HG03442 (cell line): ENCODE results near the gene KANSL1.

ENCODE experiments used
- ATAC-seq: cut with Tn5 transposase; IDR thresholded peaks from one replicate; pipeline ENCODE4 v1.9.1; 2021; ENCODE audit warnings: mild to moderate bottlenecking, moderate library complexity; ENCODE audit not compliant: unreplicated experiment

The KANSL1 gene

DNA sequence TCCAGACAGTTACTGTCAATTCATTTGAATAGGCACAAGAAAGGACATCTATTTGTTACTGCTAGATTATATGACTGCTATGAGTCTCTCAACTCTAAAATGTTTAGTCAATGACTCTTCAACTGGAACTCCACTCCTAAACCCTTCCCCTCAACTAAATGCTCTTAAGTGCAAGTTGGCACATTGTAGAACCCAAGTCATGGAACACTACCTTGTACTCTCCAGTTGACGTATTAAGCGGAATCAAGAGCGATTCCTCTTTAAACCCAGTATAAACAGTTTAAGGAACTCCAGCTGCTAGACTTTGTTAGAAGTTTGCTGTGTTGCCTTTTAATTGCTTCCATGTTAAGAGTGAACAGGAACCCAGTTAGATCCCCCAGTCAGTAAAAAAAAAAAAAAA, 149.6 kb downstream of the KANSL1 start:
- no peak for ATAC-seq

DNA sequence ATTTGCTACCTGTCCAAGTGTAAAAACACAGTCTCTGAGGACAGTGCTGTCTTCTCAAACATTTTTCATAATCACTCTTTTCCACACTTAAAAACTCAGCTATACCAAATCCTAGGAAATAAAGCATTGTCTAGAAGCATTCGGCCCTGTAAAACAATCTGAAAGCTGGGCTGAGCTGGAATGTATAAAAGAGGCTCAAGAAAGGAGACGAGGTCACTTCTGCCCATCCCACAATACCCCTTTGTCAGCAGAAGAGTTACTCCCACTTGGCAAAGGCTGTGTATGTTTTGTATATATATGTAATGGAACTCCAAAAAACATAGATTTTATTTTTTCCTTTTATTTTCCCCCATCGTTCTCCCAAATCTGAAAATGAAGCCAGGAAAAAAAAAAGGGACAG, 150.3 kb downstream of the KANSL1 start:
- no peak for ATAC-seq

DNA sequence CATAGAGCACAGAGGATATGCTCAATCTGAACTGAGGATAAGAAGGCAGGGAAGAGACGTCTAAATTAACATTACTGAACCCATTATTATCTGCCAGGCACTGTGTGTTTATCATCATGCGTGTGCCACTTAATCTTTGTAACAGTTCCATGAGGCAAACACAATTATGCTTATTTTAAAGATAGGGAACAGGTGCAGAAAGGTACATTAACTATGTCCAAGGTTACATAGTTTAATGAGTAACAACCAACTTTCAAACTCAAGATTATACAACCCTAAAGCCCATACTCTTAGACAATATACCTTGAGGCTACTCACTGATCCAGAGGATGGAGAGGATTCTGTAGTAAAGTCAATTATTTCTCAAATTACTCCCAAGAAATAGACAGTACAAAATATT, 151.0 kb downstream of the KANSL1 start:
- ATAC-seq: no peak

DNA sequence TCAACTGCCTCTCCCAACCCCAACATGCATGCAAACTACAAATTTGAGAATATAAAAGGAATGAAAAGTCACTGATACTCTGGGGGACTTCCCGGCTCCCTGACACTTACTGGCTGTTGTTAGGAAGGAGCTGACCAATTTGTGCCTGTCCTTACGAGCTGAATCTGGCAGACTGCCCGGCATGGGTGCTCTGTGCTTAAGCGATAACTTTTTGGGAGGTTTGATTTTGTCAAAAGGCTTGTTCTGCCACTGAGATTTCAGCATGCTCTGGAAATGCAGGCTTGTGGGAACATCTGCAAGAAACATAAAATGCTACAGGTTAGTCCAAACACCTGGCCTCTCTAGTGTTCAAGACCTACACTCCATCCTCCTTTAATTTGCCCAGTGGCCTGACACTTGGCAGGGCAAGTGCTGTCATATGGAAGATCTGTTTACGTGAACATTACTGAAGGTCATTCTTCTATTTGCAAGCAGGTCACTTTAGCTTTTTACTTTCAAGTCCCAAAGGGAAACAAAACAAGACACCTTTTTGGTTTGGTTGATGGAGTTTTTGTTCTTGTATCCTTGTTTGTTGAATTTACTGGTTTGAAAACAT, 153.5 kb downstream of the KANSL1 start:
- ATAC-seq: no peak

DNA sequence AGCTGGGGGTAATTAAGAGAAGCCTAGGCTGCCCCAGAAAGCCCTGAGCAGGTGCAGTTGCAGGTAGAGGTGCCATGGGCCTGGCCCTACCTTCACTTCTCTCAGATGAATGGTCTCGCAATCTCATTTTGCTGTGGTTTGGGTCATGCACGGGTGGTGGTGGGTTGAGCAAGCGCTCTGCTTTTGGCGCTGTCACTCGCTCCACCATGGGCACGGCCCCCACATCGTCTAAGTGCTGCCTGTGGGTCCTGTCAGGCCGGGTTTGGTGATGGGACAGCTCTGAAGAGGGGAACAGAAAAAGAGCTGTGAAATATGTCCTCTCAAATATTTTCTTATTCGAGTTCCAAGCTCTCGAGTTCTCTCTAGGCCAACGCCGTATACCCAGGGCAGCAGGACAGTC, 154.3 kb downstream of the KANSL1 start:
- no peak for ATAC-seq

DNA sequence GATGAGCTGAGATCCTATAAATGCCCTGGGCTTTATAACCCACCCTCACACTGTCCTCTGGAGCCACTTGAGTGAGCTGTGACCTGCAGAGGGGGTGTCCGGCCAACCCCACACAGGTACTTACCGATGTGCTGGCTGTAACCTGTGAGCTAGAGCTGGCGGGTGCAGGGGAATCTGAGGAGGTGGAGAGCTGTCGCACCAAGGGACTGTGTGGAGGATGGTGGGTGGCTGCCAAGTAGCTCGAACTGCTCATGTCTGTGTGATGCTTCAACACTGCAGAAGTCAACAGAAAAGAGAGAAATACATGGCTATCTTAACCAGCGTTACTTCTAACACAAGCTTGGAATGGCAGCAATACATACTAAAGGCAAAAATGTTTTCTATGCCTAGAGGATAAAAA, 154.8 kb downstream of the KANSL1 start:
- ATAC-seq: no peak

DNA sequence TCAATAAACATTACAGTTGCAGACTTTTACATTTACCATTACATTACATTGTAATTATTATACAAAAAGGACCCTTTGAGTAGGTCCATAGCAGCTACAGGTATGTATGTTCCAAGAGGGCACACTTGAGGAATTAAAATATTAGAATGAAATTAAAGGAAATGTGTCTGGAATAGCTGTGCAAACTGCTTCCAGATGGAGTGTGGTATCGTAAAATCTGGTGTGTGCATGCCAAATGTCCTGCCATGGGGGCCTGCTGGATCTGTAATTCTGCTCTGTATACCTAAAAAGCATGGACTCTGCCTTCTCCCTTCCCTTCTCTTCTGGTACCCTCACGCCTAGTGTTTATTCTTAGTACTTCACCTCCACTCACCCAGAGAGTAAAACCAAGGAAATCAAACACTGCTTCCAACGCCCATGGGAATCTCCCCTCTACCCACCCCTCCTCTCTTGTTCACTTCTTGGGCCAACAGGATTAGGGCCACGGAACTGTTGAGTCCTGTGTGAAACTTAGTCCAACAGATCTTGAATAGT, 155.4 kb downstream of the KANSL1 start:
- no peak for ATAC-seq

DNA sequence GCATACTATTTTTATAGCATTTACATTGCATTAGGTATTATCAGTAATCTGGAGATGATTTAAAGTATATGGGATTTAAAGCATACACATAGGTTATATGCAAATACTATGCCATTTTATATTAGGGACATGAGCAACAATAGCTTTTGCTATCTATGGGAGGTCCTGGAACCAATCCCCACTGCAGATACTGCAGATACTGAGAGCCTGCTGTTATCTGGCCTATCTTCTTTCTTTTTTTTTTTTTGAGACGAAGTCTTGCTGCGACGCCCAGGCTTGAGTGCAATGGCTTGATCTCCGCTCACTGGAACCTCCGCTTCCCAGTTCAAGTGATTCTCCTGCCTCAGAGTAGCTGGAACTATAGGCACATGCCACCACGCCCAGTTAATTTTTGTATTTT, 156.7 kb downstream of the KANSL1 start:
- ATAC-seq: no peak

DNA sequence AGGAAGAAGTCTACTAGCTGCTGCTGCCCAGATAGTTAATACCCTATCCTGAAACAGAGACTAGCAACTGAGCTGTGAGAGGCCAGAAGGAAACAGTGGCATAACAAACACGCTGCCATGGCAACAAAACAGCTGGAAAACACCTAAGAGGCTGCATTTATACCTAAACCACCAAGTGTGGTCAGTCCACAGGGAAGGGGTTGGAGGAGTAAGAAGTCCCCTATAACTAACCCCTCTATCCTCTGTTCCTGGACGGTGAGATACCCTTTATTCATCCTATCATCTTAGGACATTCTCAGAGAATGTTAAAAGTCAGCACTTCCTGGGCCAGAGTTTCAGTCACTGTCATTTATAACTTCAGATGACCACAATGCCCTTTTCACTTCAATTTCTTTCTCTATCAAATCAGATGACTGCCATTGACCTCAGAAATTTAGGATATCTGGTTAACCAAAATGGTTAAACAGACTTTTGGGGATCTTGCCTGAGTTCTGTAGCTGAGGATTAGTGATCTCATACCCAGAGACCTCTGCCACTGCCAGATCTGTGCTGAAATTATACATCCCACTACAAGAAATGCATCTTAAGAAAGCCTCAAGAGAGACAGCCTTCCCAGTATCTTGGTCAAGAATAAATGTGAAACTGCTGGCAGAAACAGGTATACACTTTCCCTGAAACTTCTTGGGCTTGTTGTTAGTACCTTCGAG, 158.0 kb downstream of the KANSL1 start:
- ATAC-seq: no peak

DNA sequence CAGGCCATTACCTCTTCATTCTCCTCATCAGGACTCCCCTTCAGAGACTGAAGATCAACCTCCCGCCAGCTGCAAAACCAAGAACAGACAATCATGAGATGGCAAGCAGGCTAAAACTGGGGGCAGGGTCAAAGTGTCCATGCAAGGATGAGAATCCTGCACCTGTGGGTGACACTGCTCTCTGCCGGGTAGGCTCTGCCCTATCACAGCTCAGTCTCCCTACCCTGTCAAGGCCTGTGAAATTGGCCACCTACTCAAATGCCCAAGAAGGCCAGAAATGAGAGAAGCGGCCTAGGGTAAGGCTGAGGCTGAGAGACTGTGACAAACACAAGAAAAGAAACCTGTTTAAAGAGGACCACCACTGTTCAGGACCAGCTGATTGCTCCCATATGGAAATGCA, 159.8 kb downstream of the KANSL1 start:
- no peak for ATAC-seq

DNA sequence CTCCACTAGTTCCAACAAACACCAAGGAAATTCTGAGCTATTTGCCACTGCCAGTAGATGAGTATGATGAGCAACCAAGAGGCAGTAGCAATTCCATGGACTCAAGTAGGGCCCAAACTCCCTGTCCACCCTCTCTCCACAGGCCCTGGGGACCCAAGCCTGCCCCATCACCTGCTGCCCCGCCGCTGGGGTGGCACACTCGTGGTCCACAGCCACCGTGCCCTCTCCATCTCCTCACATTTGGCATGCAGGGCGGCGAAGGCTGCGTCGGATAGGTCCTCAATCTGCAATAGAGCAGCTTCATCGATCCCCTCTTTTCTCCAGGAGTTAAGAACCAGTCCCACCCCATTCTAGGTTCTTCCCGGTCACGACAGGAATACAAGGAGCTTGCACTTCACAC, 160.3 kb downstream of the KANSL1 start:
- no peak for ATAC-seq

DNA sequence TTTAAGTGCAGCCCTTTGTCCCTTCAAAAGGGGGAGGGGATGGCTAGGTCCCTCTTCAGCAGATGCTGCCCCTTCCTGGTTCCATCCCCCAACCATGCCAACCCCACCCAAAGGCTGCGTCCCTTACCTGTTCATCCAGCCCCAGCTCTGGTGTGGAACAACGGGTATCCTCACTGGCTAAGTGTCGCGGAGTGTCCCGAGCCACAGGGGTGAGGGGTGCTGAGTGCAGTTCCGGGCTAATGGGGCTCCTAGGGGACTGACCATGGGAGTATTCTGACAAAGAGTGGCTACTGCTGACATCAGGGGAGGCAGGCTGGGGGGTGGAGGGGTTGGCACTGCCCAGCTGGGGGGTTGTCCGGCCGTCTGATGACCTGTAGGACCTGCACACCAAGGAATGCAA, 161.3 kb downstream of the KANSL1 start:
- no peak for ATAC-seq

DNA sequence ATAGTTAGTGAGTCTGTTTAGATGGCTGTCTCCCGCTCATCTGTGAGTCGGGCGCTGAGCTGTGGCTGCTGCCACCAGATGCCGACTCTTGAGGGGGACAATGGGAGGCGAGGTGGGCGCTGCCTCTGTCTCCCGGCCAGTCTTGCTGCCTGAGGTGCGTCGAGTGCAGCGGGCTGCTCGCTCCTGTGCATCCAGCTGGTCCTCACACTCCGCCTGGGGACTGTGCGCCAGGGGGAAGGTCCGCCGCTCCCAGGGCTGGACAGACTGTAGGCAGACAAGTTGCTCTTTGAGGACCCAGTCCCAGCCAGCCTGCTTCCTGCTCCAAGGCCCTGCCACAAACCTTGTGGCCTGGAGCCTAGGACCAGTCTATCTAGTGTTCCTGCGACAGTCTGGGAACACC, 161.8 kb downstream of the KANSL1 start:
- ATAC-seq: no peak

DNA sequence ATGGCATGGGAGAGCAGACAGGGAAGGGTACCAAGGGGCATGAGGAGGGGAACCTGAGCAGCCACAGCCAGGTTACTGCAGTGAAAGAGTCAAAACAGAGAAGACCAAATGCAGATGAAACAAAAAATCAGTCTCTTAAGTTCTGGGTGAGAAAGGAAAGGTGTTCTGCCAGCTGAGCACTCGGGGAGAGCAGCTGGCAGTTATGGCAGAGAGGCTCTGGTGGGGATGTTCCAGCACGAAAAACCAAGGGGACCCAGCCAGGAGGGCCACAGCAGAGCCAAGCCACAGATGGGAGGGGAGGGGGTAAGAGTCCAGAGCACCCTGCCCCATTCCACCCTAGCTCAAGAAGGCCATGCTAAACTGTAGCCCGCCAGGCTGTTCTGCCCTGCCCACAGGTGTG, 162.5 kb downstream of the KANSL1 start:
- ATAC-seq: no peak

DNA sequence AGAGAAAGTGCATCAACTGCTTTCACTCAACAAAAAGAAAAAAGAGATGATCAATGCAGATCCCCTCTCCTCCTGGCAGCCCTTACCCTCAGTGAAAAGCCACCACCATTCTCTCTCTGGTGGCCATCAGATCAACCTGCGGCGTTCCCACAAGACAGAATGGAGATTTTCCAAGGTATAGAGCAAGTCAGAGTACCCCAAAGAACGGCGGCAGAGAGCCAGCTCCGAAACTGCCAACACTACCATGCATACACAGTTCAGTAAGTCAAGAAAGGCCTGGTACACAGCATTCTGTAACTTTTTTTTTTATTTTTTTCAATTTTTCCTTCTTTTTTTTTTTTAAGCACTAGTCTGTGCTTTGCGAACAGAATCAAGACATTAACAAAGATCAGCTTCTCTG, 163.6 kb downstream of the KANSL1 start:
- ATAC-seq: no peak

DNA sequence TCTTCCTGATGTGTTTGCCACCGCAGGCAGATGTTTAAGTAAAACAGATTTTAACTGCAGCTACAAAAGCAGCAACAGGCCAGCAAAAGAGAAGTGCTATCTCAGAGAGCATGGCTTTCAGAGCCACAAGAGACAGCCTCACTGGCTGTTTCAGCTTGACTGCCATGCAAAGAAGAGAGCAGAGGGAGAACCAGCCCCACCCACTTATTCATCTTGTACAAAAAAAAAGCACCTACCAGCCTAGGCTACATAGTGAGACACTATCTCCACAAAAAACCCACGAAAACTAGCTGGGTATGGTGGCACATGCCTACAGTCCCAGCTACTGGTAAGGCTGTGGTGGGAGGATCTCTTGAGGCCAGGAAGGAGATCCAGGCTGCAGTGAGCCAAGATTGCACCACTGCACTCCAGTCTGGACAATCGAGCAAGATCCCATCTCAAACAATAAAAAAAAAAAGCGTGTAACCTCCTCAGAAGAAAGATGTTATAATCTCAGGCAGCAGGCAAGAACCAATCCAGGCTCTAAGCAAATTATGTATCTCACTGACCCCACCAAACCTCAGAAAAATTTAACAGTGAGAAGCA, 164.2 kb downstream of the KANSL1 start:
- no peak for ATAC-seq

DNA sequence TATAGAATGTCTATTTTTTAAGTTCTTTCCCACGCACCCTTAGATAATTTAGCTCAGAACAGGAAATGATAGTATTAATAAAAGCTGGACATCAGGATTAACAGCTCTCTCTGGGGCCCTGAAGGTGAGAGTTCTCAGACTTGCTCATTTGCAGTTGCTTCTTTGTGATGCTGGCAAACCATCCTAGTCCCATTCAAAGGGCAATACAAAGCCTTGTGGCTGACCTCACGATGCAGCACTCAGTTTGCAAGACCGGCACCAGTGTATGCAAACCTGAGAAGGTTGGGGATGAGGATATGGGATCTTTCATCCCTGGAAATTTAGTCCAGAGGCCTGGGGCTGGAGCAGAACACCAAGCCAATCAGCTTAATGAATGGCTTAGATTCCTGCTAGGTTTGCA, 164.9 kb downstream of the KANSL1 start:
- no peak for ATAC-seq

DNA sequence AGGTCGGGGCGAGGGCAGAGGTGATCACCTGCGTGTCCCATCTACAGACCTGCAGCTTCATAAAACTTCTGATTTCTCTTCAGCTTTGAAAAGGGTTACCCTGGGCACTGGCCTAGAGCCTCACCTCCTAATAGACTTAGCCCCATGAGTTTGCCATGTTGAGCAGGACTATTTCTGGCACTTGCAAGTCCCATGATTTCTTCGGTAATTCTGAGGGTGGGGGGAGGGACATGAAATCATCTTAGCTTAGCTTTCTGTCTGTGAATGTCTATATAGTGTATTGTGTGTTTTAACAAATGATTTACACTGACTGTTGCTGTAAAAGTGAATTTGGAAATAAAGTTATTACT, 165.3 kb downstream of the KANSL1 start:
- no peak for ATAC-seq

DNA sequence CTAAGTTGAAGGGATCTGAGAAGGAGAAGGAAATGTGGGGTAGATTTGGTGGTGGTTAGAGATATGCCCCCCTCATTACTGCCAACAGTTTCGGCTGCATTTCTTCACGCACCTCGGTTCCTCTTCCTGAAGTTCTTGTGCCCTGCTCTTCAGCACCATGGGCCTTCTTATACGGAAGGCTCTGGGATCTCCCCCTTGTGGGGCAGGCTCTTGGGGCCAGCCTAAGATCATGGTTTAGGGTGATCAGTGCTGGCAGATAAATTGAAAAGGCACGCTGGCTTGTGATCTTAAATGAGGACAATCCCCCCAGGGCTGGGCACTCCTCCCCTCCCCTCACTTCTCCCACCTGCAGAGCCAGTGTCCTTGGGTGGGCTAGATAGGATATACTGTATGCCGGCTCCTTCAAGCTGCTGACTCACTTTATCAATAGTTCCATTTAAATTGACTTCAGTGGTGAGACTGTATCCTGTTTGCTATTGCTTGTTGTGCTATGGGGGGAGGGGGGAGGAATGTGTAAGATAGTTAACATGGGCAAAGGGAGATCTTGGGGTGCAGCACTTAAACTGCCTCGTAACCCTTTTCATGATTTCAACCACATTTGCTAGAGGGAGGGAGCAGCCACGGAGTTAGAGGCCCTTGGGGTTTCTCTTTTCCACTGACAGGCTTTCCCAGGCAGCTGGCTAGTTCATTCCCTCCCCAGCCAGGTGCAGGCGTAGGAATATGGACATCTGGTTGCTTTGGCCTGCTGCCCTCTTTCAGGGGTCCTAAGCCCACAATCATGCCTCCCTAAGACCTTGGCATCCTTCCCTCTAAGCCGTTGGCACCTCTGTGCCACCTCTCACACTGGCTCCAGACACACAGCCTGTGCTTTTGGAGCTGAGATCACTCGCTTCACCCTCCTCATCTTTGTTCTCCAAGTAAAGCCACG, 165.9 kb downstream of the KANSL1 start:
- ATAC-seq: no peak

DNA sequence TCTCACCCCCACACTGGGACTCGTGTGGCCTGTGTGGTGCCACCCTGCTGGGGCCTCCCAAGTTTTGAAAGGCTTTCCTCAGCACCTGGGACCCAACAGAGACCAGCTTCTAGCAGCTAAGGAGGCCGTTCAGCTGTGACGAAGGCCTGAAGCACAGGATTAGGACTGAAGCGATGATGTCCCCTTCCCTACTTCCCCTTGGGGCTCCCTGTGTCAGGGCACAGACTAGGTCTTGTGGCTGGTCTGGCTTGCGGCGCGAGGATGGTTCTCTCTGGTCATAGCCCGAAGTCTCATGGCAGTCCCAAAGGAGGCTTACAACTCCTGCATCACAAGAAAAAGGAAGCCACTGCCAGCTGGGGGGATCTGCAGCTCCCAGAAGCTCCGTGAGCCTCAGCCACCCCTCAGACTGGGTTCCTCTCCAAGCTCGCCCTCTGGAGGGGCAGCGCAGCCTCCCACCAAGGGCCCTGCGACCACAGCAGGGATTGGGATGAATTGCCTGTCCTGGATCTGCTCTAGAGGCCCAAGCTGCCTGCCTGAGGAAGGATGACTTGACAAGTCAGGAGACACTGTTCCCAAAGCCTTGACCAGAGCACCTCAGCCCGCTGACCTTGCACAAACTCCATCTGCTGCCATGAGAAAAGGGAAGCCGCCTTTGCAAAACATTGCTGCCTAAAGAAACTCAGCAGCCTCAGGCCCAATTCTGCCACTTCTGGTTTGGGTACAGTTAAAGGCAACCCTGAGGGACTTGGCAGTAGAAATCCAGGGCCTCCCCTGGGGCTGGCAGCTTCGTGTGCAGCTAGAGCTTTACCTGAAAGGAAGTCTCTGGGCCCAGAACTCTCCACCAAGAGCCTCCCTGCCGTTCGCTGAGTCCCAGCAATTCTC, 166.8 kb downstream of the KANSL1 start:
- ATAC-seq: no peak
